Body of pancreas (tissue), 4 donors: Measurements from ENCODE around the gene CPN2. TPM values are rescaled to one million over a fixed set of nuclear protein-coding genes. Genes with fewer than 3 reads are reported as not detected.

Experiments used
- ATAC-seq: fragments of 150-250 bp; one replicate; pipeline ENCODE4 v1.9.1; 2016
- DNase-seq, 4 donors: peaks; one replicate each; pipeline ENCODE4 v3.0.0-alpha.2; 2019
- H3K27ac ChIP-seq, 4 donors: fragments of 200-600 bp; sonication (generic); 1 replicate in 3 of 4; 2 replicates in 1 of 4; pipeline versions ENCODE4 v1.5.1 to v1.6.1; 2016 to 2019; ENCODE audit warnings: mild to moderate bottlenecking in 1 of 4, mixed read lengths in 1 of 4, moderate library complexity in 1 of 4
- H3K27me3 ChIP-seq, 2 donors: fragments of 200-600 bp; sonication (generic); one replicate each; pipeline ENCODE4 v1.6.0; 2016; ENCODE audit warnings: mild to moderate bottlenecking in 1 of 2
- H3K36me3 ChIP-seq, 2 donors: fragments of 200-600 bp; sonication (generic); replicated peaks in 1 of 2; 2 replicates each; pipeline ENCODE4 v1.5.1; 2016; ENCODE audit warnings: low read depth in 2 of 2; ENCODE audit not compliant: insufficient read depth in 1 of 2
- H3K4me1 ChIP-seq: fragments of 200-600 bp; sonication (generic); one replicate; pipeline ENCODE4 v1.6.0; 2016
- H3K4me3 ChIP-seq, 2 donors: fragments of 200-600 bp; sonication (generic); 1 replicate in 1 of 2; 2 replicates in 1 of 2; pipeline ENCODE4 v1.5.1; 2016 to 2019
- H3K9me3 ChIP-seq, 3 donors: fragments of 200-600 bp; sonication (generic); 1 replicate in 2 of 3; 2 replicates in 1 of 3; pipeline ENCODE4 v1.5.1; 2016
- POLR2A ChIP-seq, 3 donors: fragments of 450-650 bp; IDR thresholded peaks; one replicate each; pipeline ENCODE4 v1.6.1; 2016; ENCODE audit warnings: antibody characterized with exemption in 3 of 3, mild to moderate bottlenecking in 2 of 3
- WGBS, 2 donors: methylation state at CpG; one replicate each; pipeline ENCODE4 v1.1.5; 2017; 5-methylcytosine and 5-hydroxymethylcytosine counted together
- intact Hi-C: fragments of 100-400 bp; cut with DNase I; formaldehyde crosslinking; loops from one replicate; pipeline ENCODE4 v1.15.1; 2023
- total RNA-seq, 2 donors: library from RNA; depleted of rRNA; stranded (reverse); fragments of >200 nt; gene quantifications; one replicate each; pipeline ENCODE4 v1.1.0, GENCODE V29; 2016
- TF ChIP-seq, protein P1 (sequence below), 7 experiments: fragments of 450-650 bp in 4 of 7; fragments of 200-600 bp in 3 of 7; sonication (generic) in 3 of 7; IDR thresholded peaks; one replicate each; pipeline ENCODE4 v1.5.1; 2016 to 2019; ENCODE audit warnings: antibody characterized with exemption in 7 of 7

Gene CPN2
- total RNA-seq, 2 donors from 2014 or later: not detected

DNA sequence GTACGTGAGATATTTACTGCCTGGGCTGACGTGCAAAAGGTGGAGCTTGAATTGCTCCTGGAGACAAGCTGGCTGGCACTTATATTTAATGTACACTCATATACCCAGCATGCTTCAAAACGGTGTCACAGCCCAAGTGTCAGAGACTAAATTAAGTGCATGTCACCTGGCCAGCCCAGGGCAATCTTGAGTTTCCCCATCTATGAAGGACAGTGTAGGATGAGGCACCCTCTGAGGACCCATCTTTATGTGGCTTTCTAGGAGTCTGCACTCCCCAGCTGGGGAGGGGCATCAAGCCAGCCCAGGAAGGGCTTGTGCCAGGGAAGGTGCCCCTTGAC lies 13.2 kb upstream of the CPN2 start:
- 53 to 59% methylated on average over 3 of the region's 3 CpGs for WGBS, 2 donors
- ATAC-seq (no peak), DNase-seq (no peak)
- intact Hi-C loops: no loop called here
- TF ChIP-seq, protein P1, sequence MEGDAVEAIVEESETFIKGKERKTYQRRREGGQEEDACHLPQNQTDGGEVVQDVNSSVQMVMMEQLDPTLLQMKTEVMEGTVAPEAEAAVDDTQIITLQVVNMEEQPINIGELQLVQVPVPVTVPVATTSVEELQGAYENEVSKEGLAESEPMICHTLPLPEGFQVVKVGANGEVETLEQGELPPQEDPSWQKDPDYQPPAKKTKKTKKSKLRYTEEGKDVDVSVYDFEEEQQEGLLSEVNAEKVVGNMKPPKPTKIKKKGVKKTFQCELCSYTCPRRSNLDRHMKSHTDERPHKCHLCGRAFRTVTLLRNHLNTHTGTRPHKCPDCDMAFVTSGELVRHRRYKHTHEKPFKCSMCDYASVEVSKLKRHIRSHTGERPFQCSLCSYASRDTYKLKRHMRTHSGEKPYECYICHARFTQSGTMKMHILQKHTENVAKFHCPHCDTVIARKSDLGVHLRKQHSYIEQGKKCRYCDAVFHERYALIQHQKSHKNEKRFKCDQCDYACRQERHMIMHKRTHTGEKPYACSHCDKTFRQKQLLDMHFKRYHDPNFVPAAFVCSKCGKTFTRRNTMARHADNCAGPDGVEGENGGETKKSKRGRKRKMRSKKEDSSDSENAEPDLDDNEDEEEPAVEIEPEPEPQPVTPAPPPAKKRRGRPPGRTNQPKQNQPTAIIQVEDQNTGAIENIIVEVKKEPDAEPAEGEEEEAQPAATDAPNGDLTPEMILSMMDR (IDR thresholded peaks at IDR 0.05): no peak
- no peak for TF ChIP-seq POLR2A (IDR thresholded peaks at IDR 0.05)
- no peak overlapping the region for H3K27ac ChIP-seq
- no peaks in the 10 kb centered on the region for H3K27me3 ChIP-seq
- no peaks in the 10 kb centered on the region for H3K9me3 ChIP-seq
- peaks cover 4% of the 10 kb centered on the region for H3K4me1 ChIP-seq
- no peaks in the 10 kb centered on the region for H3K36me3 ChIP-seq
- no peak overlapping the region for H3K4me3 ChIP-seq

DNA sequence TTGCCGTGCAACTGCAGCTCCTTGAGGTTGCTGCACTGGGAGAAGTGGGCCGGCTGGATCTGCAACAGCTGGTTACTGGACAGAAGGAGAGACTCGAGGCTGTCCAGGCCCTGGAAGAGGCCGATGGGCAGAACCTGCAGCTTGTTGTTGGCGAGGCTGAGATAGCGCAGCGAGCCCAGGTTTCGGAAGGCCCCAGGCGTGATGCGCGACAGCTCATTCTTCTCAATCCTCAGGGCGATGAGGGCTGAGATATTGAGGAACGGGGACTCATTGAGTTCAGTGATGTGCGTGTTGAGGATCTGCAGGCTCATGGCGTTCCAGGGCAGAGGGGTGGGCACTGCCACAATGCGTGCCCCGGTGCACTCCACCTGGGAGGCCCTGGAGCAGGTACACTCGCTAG lies 9.4 kb upstream of the CPN2 start:
- 78 to 86% methylated on average over 6 to 18 of the region's 18 CpGs for WGBS, 2 donors
- Histone ChIP-seq H3K9me3 (no peaks in the 10 kb centered on the region), H3K4me3 (no peak overlapping the region), H3K4me1 (peaks cover 4% of the 10 kb centered on the region), H3K27me3 (no peaks in the 10 kb centered on the region), H3K36me3 (no peaks in the 10 kb centered on the region), H3K27ac (no peak overlapping the region)
- ATAC-seq (no peak), DNase-seq (no peak)
- TF ChIP-seq, protein P1 (IDR thresholded peaks at IDR 0.05): no peak
- no peak for TF ChIP-seq POLR2A (IDR thresholded peaks at IDR 0.05)
- intact Hi-C loops: no loop called here

DNA sequence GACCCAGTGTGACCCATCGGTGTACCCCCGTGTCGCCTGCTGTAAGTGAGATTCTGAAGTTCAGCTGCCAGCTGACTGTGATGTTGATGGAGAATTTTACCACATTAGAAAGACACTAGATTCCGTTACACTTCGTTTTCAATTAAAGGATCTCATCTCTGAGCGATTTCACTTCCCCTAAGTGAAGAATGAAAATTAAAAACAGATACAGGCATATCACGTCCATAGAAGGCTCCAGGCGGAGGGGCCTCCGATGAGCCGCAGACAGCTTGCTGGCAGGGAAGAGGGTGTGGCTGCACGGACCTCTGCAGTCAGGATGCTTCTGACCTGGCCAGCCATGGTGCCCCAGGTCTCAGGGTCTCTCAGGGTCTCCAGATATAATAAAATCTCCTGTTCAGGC lies 6.6 kb upstream of the CPN2 start:
- no peaks in the 10 kb centered on the region for H3K27me3 ChIP-seq
- H3K4me3 ChIP-seq: no peak overlapping the region
- no peaks in the 10 kb centered on the region for H3K9me3 ChIP-seq
- no peaks in the 10 kb centered on the region for H3K36me3 ChIP-seq
- ATAC-seq (no peak), DNase-seq (no peak)
- no peak overlapping the region for H3K27ac ChIP-seq
- TF ChIP-seq POLR2A (IDR thresholded peaks at IDR 0.05): no peak
- TF ChIP-seq, protein P1 (IDR thresholded peaks at IDR 0.05): no peak
- intact Hi-C loops: no loop called here
- 81 to 87% methylated on average over 11 of the region's 11 CpGs for WGBS, 2 donors
- no peaks in the 10 kb centered on the region for H3K4me1 ChIP-seq

DNA sequence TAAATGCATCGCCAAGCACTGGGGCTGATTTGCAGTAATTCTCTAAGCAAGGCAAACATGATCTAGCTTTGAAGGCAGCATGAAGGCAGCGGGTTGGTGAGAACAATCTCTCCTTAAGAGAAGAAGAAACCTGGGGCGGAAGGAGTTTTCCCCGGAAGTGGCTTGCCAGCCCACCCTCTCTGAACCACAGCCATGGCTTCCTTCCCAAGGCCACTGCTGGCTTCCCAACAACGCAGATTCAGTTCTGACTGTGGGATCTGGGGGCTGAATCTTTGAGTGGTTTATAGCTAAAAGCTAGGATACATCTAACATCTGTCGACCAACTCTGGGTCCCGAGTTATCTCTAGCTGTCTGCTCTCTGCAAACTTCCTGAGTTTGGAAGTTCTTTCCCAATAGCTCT lies 4.3 kb upstream of the CPN2 start:
- Histone ChIP-seq H3K27ac (no peak overlapping the region), H3K27me3 (no peaks in the 10 kb centered on the region), H3K4me3 (no peak overlapping the region), H3K4me1 (no peaks in the 10 kb centered on the region), H3K9me3 (no peaks in the 10 kb centered on the region), H3K36me3 (no peaks in the 10 kb centered on the region)
- 52 to 65% methylated on average over 7 of the region's 7 CpGs for WGBS, 2 donors
- DNase-seq (no peak), ATAC-seq (no peak)
- TF ChIP-seq, protein P1 (IDR thresholded peaks at IDR 0.05): no peak
- TF ChIP-seq POLR2A (IDR thresholded peaks at IDR 0.05): no peak
- intact Hi-C loops: no loop called here

DNA sequence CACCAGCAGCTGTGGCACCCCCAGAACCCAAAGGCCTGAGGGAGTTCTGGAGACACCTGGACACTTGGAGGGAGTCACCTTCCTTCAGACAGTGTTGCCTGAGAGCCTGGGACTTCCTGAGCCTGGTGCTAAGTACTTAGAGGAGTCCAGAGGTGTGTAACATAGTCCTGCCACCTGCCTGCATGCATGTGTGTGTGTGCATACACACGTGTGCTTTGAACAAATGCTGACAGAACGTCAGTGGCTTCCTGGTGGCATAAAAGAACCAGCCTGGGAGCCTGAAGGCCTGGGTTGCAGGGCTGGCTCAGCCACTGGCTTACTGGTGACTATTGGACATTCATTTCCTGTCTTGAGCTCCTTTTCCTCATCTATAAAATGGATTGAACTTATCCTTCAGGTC lies 3.2 kb upstream of the CPN2 start:
- H3K9me3 ChIP-seq: no peaks in the 10 kb centered on the region
- intact Hi-C loops: no loop called here
- H3K36me3 ChIP-seq: no peaks in the 10 kb centered on the region
- H3K4me3 ChIP-seq: no peak overlapping the region
- DNase-seq (no peak), ATAC-seq (no peak)
- H3K27ac ChIP-seq: no peak overlapping the region
- H3K27me3 ChIP-seq: no peaks in the 10 kb centered on the region
- no peak for TF ChIP-seq POLR2A (IDR thresholded peaks at IDR 0.05)
- TF ChIP-seq, protein P1 (IDR thresholded peaks at IDR 0.05): no peak
- H3K4me1 ChIP-seq: no peaks in the 10 kb centered on the region
- WGBS, 2 donors: 50 to 55% methylated on average over 2 of the region's 2 CpGs
